Upper lobe of left lung (tissue), 4 donors: ENCODE data around the gene TMEM154.

Experiments used
- CTCF ChIP-seq, 6 experiments: fragments of 450-650 bp in 4 of 6; fragments of 200-600 bp in 2 of 6; sonication (generic) in 2 of 6; IDR thresholded peaks; one replicate each; pipeline ENCODE4 v1.5.1; 2016 to 2019; ENCODE audit warnings: antibody characterized with exemption in 6 of 6
- EP300 ChIP-seq, 4 donors: sonication (generic); formaldehyde crosslinking; IDR thresholded peaks; one replicate each; pipeline ENCODE4 v1.5.1; 2017; ENCODE audit warnings: antibody characterized with exemption in 4 of 4, control low read depth in 2 of 4
- POLR2A ChIP-seq, 4 donors: fragments of 450-650 bp; IDR thresholded peaks; one replicate each; pipeline ENCODE4 v1.5.1; 2016 to 2017; ENCODE audit warnings: antibody characterized with exemption in 4 of 4, mild to moderate bottlenecking in 2 of 4
- POLR2AphosphoS5 ChIP-seq, 2 donors: sonication (generic); formaldehyde crosslinking; IDR thresholded peaks; one replicate each; pipeline ENCODE4 v1.5.1; 2017; ENCODE audit warnings: antibody characterized with exemption in 2 of 2

- TF ChIP-seq POLR2A (IDR thresholded peaks at IDR 0.05) (no peak), CTCF (IDR thresholded peaks at IDR 0.05) (no peak), EP300 (IDR thresholded peaks at IDR 0.05) (no peak), POLR2AphosphoS5 (IDR thresholded peaks at IDR 0.05) (no peak)
Observed at GRCh38 chr4:152657657-152658056, 22.1 kb downstream of the TMEM154 start.
